ENCODE measurements around the gene GIMAP6. TPM values are rescaled to one million over a fixed set of nuclear protein-coding genes. Genes with fewer than 3 reads are reported as not detected.

GIMAP6 gene
- total RNA-seq, 1 donor from 2014 or later = 0.35 TPM

GRCh38 chr7:150641854-150642253, 9.7 kb upstream of the GIMAP6 start:
- Mint-ChIP-seq H3K36me3 (ENCODE audit: low read depth) (no peaks in the 10 kb centered on the region), H3K9me3 (peaks cover 17% of the 10 kb centered on the region), H3K4me1 (no peaks in the 10 kb centered on the region), H3K27me3 (peaks cover 6% of the 10 kb centered on the region), H3K27ac (no peak overlapping the region), H3K4me3 (no peak overlapping the region)
- ATAC-seq (ENCODE audit: low read depth) (no peak), DNase-seq (no peak)
- intact Hi-C loops (cut with micrococcal nuclease) = no loop called here
- ChIA-PET CTCF (no interaction called here), POLR2A (no interaction called here)
- TF ChIP-seq CTCF (IDR thresholded peaks at IDR 0.05) = no peak

GRCh38 chr7:150633926-150634325, 1.7 kb upstream of the GIMAP6 start:
- H3K9me3 Mint-ChIP-seq = peaks cover 12% of the 10 kb centered on the region
- POLR2A ChIA-PET = no interaction called here
- no peak for ATAC-seq (ENCODE audit: low read depth)

GRCh38 chr7:150631084-150631826, 930 bp downstream of the GIMAP6 start:
- peaks cover 10% of the 10 kb centered on the region for H3K4me1 Mint-ChIP-seq
- DNase-seq (no peak), ATAC-seq (ENCODE audit: low read depth) (no peak)
- intact Hi-C loops (cut with micrococcal nuclease) = no loop called here
- H3K4me3 Mint-ChIP-seq = no peak overlapping the region
- H3K9me3 Mint-ChIP-seq = no peaks in the 10 kb centered on the region
- ChIA-PET CTCF (no interaction called here), POLR2A (no interaction called here)
- H3K27ac Mint-ChIP-seq = no peak overlapping the region
- no peaks in the 10 kb centered on the region for H3K36me3 Mint-ChIP-seq (ENCODE audit: low read depth)
- no peak for TF ChIP-seq CTCF (IDR thresholded peaks at IDR 0.05)
- no peaks in the 10 kb centered on the region for H3K27me3 Mint-ChIP-seq

More at GRCh38 chr7:150633926-150634325, 1.7 kb upstream of the GIMAP6 start:
- DNase-seq = no peak
- intact Hi-C loops (cut with micrococcal nuclease) = no loop called here
- no peak overlapping the region for H3K27ac Mint-ChIP-seq
- TF ChIP-seq CTCF (IDR thresholded peaks at IDR 0.05) = no peak
- CTCF ChIA-PET = no interaction called here
- H3K27me3 Mint-ChIP-seq = peaks cover 4% of the 10 kb centered on the region
- H3K36me3 Mint-ChIP-seq (ENCODE audit: low read depth) = no peaks in the 10 kb centered on the region
- no peak overlapping the region for H3K4me3 Mint-ChIP-seq
- peaks cover 10% of the 10 kb centered on the region for H3K4me1 Mint-ChIP-seq

- ChIA-PET CTCF (no interaction called here), POLR2A (no interaction called here)
- ATAC-seq (ENCODE audit: low read depth) (no peak), DNase-seq (no peak)
- peaks cover 10% of the 10 kb centered on the region for H3K4me1 Mint-ChIP-seq
- no peaks in the 10 kb centered on the region for H3K36me3 Mint-ChIP-seq (ENCODE audit: low read depth)
- no peak for TF ChIP-seq CTCF (IDR thresholded peaks at IDR 0.05)
- H3K27me3 Mint-ChIP-seq = no peaks in the 10 kb centered on the region
- no peak overlapping the region for H3K4me3 Mint-ChIP-seq
- no peak overlapping the region for H3K27ac Mint-ChIP-seq
- no peaks in the 10 kb centered on the region for H3K9me3 Mint-ChIP-seq
- intact Hi-C loops (cut with micrococcal nuclease) = loop anchor here (5.0 kb wide), 1 partner anchor 362 kb away; no protein-coding TSS in a partner anchor
Measured at GRCh38 chr7:150629347-150629746, 2.8 kb downstream of the GIMAP6 start.

- no peak for TF ChIP-seq CTCF (IDR thresholded peaks at IDR 0.05)
- no peaks in the 10 kb centered on the region for H3K9me3 Mint-ChIP-seq
- ATAC-seq (ENCODE audit: low read depth) = no peak
- CTCF ChIA-PET = no interaction called here
- no peak overlapping the region for H3K27ac Mint-ChIP-seq
- H3K27me3 Mint-ChIP-seq = no peaks in the 10 kb centered on the region
- H3K4me3 Mint-ChIP-seq = no peak overlapping the region
- DNase-seq = no peak
- H3K36me3 Mint-ChIP-seq (ENCODE audit: low read depth) = no peaks in the 10 kb centered on the region
- POLR2A ChIA-PET = no interaction called here
- intact Hi-C loops (cut with micrococcal nuclease) = loop anchor here (5.0 kb wide), 1 partner anchor 361 kb away; no protein-coding TSS in a partner anchor
- H3K4me1 Mint-ChIP-seq = peaks cover 10% of the 10 kb centered on the region
Measured at GRCh38 chr7:150627959-150628358, 4.2 kb downstream of the GIMAP6 start.
